Keratinocyte (primary cell): ENCODE measurements around the gene TOP1.

ENCODE experiments used
- EZH2 ChIP-seq: IDR thresholded peaks from one replicate; pipeline ENCODE4 v1.6.1; 2012; ENCODE audit warnings: inconsistent platforms, mild to moderate bottlenecking, low read length, moderate library complexity
- TF ChIP-seq, protein P1 (sequence below), 3 experiments: IDR thresholded peaks in 1 of 3; conservative IDR thresholded peaks in 1 of 3; optimal IDR thresholded peaks in 1 of 3; 2 replicates in 2 of 3; 3 replicates in 1 of 3; pipeline versions ENCODE3 to v1.5.1; 2011; ENCODE audit warnings: low read length in 3 of 3, mild to moderate bottlenecking in 3 of 3, moderate library complexity in 2 of 3, control low read depth in 1 of 3, inconsistent platforms in 1 of 3; ENCODE audit not compliant: insufficient read depth in 2 of 3; ENCODE audit errors: extremely low read depth in 1 of 3

DNA sequence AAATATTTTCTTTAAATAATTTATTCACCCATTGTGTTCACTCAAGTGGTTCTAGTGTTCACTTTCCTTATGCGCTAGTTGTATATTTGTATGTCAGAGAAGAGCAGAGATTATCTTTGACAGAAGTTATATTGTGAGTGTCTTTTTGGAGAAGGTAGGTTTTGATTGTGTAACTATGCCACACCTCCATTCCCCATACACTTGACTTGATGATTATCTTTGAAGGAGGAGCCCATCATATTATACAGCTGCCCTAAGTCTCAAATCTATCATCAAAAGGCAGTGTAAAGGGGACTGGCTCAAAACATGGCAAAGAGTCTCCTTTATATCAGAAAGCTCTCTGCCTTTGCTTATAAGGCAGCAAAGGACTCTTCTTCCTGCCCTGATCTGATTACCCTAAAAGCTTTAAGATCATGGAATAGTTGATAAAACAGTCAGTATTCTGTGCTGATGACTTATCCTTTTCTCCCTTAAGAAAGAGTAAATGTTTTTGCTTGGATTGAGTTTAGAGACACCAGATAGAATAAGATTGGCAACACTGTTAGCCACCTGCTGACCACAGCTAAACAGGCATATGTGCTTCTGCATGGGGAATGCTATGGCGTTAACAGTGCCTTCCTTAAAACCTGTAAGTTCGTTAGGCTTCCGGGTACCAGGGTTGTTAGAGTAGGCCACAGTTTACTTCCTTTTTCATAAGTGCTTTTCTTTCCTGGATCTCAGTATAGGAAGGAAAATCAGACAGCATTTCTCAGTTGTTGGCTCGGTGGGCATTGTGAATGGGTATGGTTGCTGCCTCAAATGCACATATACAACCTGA, 22.6 kb downstream of the TOP1 start:
- TF ChIP-seq, protein P1, sequence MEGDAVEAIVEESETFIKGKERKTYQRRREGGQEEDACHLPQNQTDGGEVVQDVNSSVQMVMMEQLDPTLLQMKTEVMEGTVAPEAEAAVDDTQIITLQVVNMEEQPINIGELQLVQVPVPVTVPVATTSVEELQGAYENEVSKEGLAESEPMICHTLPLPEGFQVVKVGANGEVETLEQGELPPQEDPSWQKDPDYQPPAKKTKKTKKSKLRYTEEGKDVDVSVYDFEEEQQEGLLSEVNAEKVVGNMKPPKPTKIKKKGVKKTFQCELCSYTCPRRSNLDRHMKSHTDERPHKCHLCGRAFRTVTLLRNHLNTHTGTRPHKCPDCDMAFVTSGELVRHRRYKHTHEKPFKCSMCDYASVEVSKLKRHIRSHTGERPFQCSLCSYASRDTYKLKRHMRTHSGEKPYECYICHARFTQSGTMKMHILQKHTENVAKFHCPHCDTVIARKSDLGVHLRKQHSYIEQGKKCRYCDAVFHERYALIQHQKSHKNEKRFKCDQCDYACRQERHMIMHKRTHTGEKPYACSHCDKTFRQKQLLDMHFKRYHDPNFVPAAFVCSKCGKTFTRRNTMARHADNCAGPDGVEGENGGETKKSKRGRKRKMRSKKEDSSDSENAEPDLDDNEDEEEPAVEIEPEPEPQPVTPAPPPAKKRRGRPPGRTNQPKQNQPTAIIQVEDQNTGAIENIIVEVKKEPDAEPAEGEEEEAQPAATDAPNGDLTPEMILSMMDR (optimal IDR thresholded peaks at IDR 0.05 in 1 of 3, IDR thresholded peaks at IDR 0.05 in 1 of 3, conservative IDR thresholded peaks at IDR 0.05 in 1 of 3; ENCODE audit: extremely low read depth in 1 of 3, insufficient read depth in 2 of 3, low read length in 3 of 3): no peak
- no peak for TF ChIP-seq EZH2
